A549 (cell line): ENCODE results near the gene GINS3. TPM values are rescaled to one million over a fixed set of nuclear protein-coding genes. Genes with fewer than 3 reads are reported as not detected.

Experiments
- ATAC-seq, 2 experiments: fragments of 200-7000 bp in 1 of 2; fragments of >200 bp in 1 of 2; cut with Nextera tagmentation in 1 of 2; cut with Tn5 transposase in 1 of 2; 3 replicates each; pipeline versions ENCODE4 v1.8.0 to v1.9.1; 2018 to 2020; ENCODE audit warnings: mild to moderate bottlenecking in 1 of 2, moderate library complexity in 1 of 2
- CTCF ChIA-PET: fragments of 300-600 bp; sonication (Branson Sonifier 250); formaldehyde crosslinking; extraction: SDS; loops from one replicate; lab custom pipeline; 2021; ENCODE audit warnings: antibody characterized with exemption, inconsistent platforms; lab: Yijun Ruan, JAX
- POLR2A ChIA-PET: fragments of 350-600 bp; formaldehyde crosslinking; extraction: SDS; loops from one replicate; lab custom pipeline; 2021; ENCODE audit warnings: antibody characterized with exemption, inconsistent platforms; lab: Yijun Ruan, JAX
- DNase-seq, 2 experiments: peaks; one replicate each; pipeline versions ENCODE4 v3.0.0 to v3.0.0-alpha.2; 2011 to 2016; ENCODE audit warnings: low read depth in 1 of 2, low spot score in 1 of 2
- FAIRE-seq: peaks from 2 replicates; lab custom pipeline; 2011; peaks lifted over from hg19 to GRCh38; lab: Jason Lieb, UNC
- H3K27ac ChIP-seq, 2 experiments: fragments of >200 bp; sonication (Bioruptor Twin); formaldehyde crosslinking; 3 replicates each; pipeline ENCODE4 v1.5.1; 2016 to 2017
- H3K4me1 ChIP-seq: fragments of >200 bp; sonication (Bioruptor Twin); formaldehyde crosslinking; 3 replicates; pipeline ENCODE4 v1.6.1; 2016
- H3K4me2 ChIP-seq: fragments of >200 bp; sonication (Bioruptor Twin); formaldehyde crosslinking; 3 replicates; pipeline ENCODE4 v1.6.1; 2016
- H3K4me3 ChIP-seq: fragments of >200 bp; sonication (Bioruptor Twin); formaldehyde crosslinking; 3 replicates; pipeline ENCODE4 v1.5.1; 2016
- H3K9me3 ChIP-seq: fragments of >200 bp; sonication (Bioruptor Twin); formaldehyde crosslinking; 3 replicates; pipeline ENCODE4 v1.6.1; 2016
- CBX2 ChIP-seq: fragments of 200-600 bp; sonication (generic); IDR thresholded peaks from 2 replicates; pipeline ENCODE4 v1.6.1; 2016; ENCODE audit warnings: low read depth, mild to moderate bottlenecking, borderline replicate concordance
- CBX8 ChIP-seq: fragments of 200-600 bp; sonication (generic); IDR thresholded peaks from 2 replicates; pipeline ENCODE4 v1.6.1; 2016
- CTCF ChIP-seq: fragments of >200 bp; sonication (Bioruptor Twin); formaldehyde crosslinking; IDR thresholded peaks from 3 replicates; pipeline ENCODE4 v1.5.1; 2016
- E2F6 ChIP-seq: IDR thresholded peaks from 2 replicates; pipeline ENCODE4 v1.6.1; 2012; ENCODE audit warnings: low read depth, borderline replicate concordance
- EP300 ChIP-seq, 2 experiments: fragments of >200 bp; sonication (Bioruptor Twin); formaldehyde crosslinking; IDR thresholded peaks; 2 replicates in 1 of 2; 3 replicates in 1 of 2; pipeline ENCODE4 v1.6.1; 2016 to 2017
- ESRRA ChIP-seq: fragments of 150-350 bp; IDR thresholded peaks from 2 replicates; pipeline ENCODE4 v1.6.1; 2014; ENCODE audit warnings: mild to moderate bottlenecking, low read length, borderline replicate concordance
- FOXS1 ChIP-seq: fragments of 250-450 bp; sonication (Bioruptor Pico); IDR thresholded peaks from 2 replicates; pipeline ENCODE4 v1.5.0; 2020; ENCODE audit warnings: mild to moderate bottlenecking, moderate library complexity
- HEYL ChIP-seq: fragments of 250-450 bp; sonication (Bioruptor Pico); IDR thresholded peaks from 2 replicates; pipeline ENCODE4 v1.8.0; 2021; ENCODE audit warnings: mild to moderate bottlenecking, moderate library complexity
- JUN ChIP-seq, 2 experiments: fragments of >200 bp; sonication (Bioruptor Twin); formaldehyde crosslinking; IDR thresholded peaks; 2 replicates in 1 of 2; 3 replicates in 1 of 2; pipeline ENCODE4 v1.6.1; 2016 to 2017
- KDM1A ChIP-seq: fragments of 200-600 bp; sonication (generic); IDR thresholded peaks from 2 replicates; pipeline ENCODE4 v1.6.1; 2016; ENCODE audit warnings: low read depth, mild to moderate bottlenecking
- KDM5A ChIP-seq: fragments of 200-600 bp; sonication (generic); IDR thresholded peaks from 2 replicates; pipeline ENCODE4 v1.6.1; 2016; ENCODE audit warnings: antibody characterized with exemption, mild to moderate bottlenecking
- MAZ ChIP-seq: fragments of 150-350 bp; IDR thresholded peaks from 2 replicates; pipeline ENCODE4 v1.6.1; 2014; ENCODE audit warnings: antibody characterized with exemption, low read depth, low read length, borderline replicate concordance
- NFE2L2 ChIP-seq: fragments of 150-350 bp; conservative IDR thresholded peaks from 2 replicates; pipeline ENCODE4 v1.6.1; 2014; ENCODE audit warnings: low read length
- PHF8 ChIP-seq: fragments of 200-600 bp; sonication (generic); IDR thresholded peaks from 2 replicates; pipeline ENCODE4 v1.6.1; 2016; ENCODE audit warnings: low read depth, mild to moderate bottlenecking, antibody characterized with exemption, moderate library complexity, borderline replicate concordance
- POLR2A ChIP-seq: IDR thresholded peaks from 2 replicates; pipeline ENCODE4 v1.6.1; 2012; ENCODE audit warnings: mild to moderate bottlenecking, low read length
- RCOR1 ChIP-seq: fragments of 150-350 bp; IDR thresholded peaks from 2 replicates; pipeline ENCODE4 v1.6.1; 2014; ENCODE audit warnings: antibody characterized with exemption, low read length, low read depth
- REST ChIP-seq: fragments of 200-600 bp; sonication (generic); IDR thresholded peaks from 2 replicates; pipeline ENCODE4 v1.6.1; 2016; ENCODE audit warnings: antibody characterized with exemption, mild to moderate bottlenecking, moderate library complexity
- RFX5 ChIP-seq: fragments of 450-650 bp; IDR thresholded peaks from 2 replicates; pipeline ENCODE4 v1.7.1; 2014; ENCODE audit warnings: antibody characterized with exemption, mild to moderate bottlenecking, moderate library complexity
- RNF2 ChIP-seq: fragments of 200-600 bp; sonication (generic); IDR thresholded peaks from 2 replicates; pipeline ENCODE4 v1.6.1; 2016; ENCODE audit warnings: low read depth, mild to moderate bottlenecking, antibody characterized with exemption, moderate library complexity, borderline replicate concordance
- SMC3 ChIP-seq: fragments of >200 bp; sonication (Bioruptor Twin); formaldehyde crosslinking; IDR thresholded peaks from 3 replicates; pipeline ENCODE4 v1.6.1; 2018; ENCODE audit warnings: inconsistent platforms
- TP53 ChIP-seq: fragments of 250-450 bp; sonication (Bioruptor Pico); IDR thresholded peaks from 2 replicates; pipeline ENCODE4 v1.5.0; 2021; ENCODE audit warnings: mild to moderate bottlenecking, moderate library complexity
- USF2 ChIP-seq: fragments of 450-650 bp; IDR thresholded peaks from 2 replicates; pipeline ENCODE4 v1.6.1; 2014; ENCODE audit warnings: antibody characterized with exemption
- ZC3H11A ChIP-seq: fragments of 450-650 bp; IDR thresholded peaks from 2 replicates; pipeline ENCODE4 v1.6.1; 2014; ENCODE audit warnings: antibody characterized with exemption, mild to moderate bottlenecking
- WGBS: methylation state at CpG from one replicate; pipeline ENCODE4 v1.1.6; 2017; ENCODE audit errors: missing lambda C conversion rate; 5-methylcytosine and 5-hydroxymethylcytosine counted together
- polyA plus RNA-seq, 4 experiments: library from polyadenylated mRNA; depleted of rRNA in 3 of 4; stranded (reverse); fragments of >200 nt; fragmentation: RNase III in 1 of 4; extraction: RNeasy Plus Mini Kit Qiagen cat#74134 plus additional on column Dnase treatment in 1 of 4; gene quantifications; 2 replicates in 3 of 4; 3 replicates in 1 of 4; pipeline ENCODE4 v1.2.3, GENCODE V29; 2011 to 2017

The GINS3 gene
- polyA plus RNA-seq, 2 of the 4 experiments (the other 2 are of a cell fraction), result 19.7 to 21.0 TPM

- CTCF ChIA-PET, result interaction anchor here (1.9 kb wide), 1 partner anchor 71 kb away, joined by 6 read pairs; no protein-coding TSS in a partner anchor
- no peak for ATAC-seq
These were observed 25.3 kb downstream of the GINS3 start for GRCh38 chr16:58417600-58417999.

GRCh38 chr16:58418026-58418425, 25.8 kb downstream of the GINS3 start:
- ATAC-seq (no peak), FAIRE-seq (no peak)
- H3K9me3 ChIP-seq, result no peaks in the 10 kb centered on the region
- TF ChIP-seq ZC3H11A (no peak), CTCF (no peak), FOXS1 (CRISPR knock-in tag) (no peak), HEYL (CRISPR knock-in tag) (no peak), ESRRA (no peak), RNF2 (no peak), EP300 (IDR thresholded peaks at IDR 0.05) (no peak), USF2 (no peak), RCOR1 (no peak), TP53 (no peak), MAZ (no peak), E2F6 (no peak), KDM5A (no peak), JUN (IDR thresholded peaks at IDR 0.05) (no peak), RFX5 (no peak)
- TF ChIP-seq, all 56 proteins: peak for 0
- no peak overlapping the region for H3K4me3 ChIP-seq
- ChIA-PET POLR2A (no interaction called here), CTCF (interaction anchor here (0.6 to 1.9 kb wide), 3 partner anchors 8 to 70 kb away, joined by 3 to 6 read pairs (median 3); no protein-coding TSS in a partner anchor)
- no peak for DNase-seq
- H3K4me1 ChIP-seq, result no peaks in the 10 kb centered on the region
- WGBS, result 83% methylated on average over 7 of the region's 7 CpGs
- no peak overlapping the region for H3K27ac ChIP-seq
- H3K4me2 ChIP-seq, result no peak overlapping the region

More at GRCh38 chr16:58417600-58417999, 25.3 kb downstream of the GINS3 start:
- no peak for FAIRE-seq
- Histone ChIP-seq H3K4me2 (no peak overlapping the region), H3K4me1 (no peaks in the 10 kb centered on the region), H3K27ac (no peak overlapping the region), H3K4me3 (no peak overlapping the region), H3K9me3 (no peaks in the 10 kb centered on the region)
- 36% methylated on average over 5 of the region's 5 CpGs for WGBS
- TF ChIP-seq SMC3, result no peak
- TF ChIP-seq REST, result no peak
- no peak for TF ChIP-seq NFE2L2
- TF ChIP-seq KDM1A, result no peak
- TF ChIP-seq PHF8, result no peak
- TF ChIP-seq ESRRA, result no peak
- TF ChIP-seq EP300 (IDR thresholded peaks at IDR 0.05), result no peak
- TF ChIP-seq POLR2A, result no peak
- no peak for TF ChIP-seq CBX2
- no peak for TF ChIP-seq USF2
- TF ChIP-seq CBX8, result no peak
- DNase-seq, result no peak
- POLR2A ChIA-PET, result no interaction called here
